HG03135 (cell line): ENCODE data around the gene EXOSC10.
A peak's percentile ranks its signal among the peaks of the same experiment; 100 is the strongest.
"Not testable (repeated sequence)": the region's sequence is repeated elsewhere in the genome, so short reads cannot be mapped to it uniquely, and the experiment has no call there.

Experiments
- ATAC-seq: cut with Tn5 transposase; IDR thresholded peaks from one replicate; pipeline ENCODE4 v1.9.1; 2021; ENCODE audit warnings: mild to moderate bottlenecking, moderate library complexity; ENCODE audit not compliant: unreplicated experiment

Gene EXOSC10

DNA sequence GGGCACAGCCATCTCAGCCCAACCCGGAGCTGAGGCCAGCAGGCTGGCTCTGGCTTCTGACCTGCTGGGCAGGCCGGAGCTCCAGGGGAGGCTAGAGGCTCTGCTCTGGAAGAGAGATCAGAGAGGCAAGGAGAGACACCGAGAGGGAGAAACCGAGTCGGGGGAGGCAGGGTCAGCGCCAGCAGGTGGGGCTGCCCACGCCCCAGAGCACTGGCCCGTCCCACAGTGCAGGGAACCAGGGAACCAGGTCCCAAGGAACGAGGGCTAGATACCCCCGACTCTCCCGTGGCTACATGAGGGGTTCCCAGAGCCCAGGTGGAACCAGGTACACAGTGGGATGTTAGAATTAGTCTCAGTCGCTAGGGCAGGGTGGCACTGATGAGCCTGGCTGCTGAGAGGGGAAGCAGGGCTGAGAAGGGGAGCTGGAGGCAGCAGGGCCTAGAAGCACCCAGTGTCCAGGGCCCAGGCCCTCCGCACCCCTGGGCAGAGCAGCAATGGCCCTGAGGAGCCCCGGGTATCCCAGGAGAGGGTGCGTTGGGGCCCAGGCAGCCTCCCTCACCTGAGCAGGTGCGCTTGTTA is 54.7 kb downstream of the EXOSC10 start:
- ATAC-seq: no peak

DNA sequence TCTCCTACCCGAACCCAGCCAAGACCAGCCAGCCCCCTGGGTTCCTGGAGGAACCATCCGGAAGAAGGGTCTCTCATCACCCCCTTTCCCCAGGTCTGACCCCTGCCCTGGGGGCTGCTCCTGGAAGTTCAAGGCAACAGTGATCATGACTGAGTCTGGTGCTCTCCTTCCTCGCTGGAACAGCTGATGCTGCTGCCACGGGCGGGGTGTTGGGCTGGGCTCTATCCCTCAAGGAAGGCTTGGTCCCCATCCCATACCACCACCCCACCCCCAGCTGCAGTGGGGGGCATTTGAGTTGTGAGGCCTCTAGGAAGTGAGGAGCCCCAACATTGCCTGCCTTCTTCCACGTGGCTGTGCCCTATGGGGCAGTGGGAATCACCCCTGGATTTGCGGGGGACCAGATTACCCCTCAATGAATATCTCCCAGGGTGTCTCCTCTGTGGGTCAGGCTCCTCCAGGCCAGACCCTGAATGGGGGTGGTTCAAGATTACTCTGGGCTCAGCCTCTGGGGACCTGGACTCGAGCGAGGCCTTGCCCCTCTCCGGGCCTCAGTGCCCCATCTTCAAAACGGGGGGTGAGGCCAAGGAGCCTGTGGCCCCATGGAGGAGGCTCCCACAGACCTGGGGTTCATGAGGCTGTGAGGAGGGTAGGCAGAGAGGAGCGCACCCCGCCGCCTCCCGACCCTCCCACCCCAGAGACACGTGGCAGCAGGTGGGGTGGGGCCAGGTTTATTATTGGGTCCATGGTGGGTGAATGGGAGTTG is 55.4 kb downstream of the EXOSC10 start:
- no peak for ATAC-seq

DNA sequence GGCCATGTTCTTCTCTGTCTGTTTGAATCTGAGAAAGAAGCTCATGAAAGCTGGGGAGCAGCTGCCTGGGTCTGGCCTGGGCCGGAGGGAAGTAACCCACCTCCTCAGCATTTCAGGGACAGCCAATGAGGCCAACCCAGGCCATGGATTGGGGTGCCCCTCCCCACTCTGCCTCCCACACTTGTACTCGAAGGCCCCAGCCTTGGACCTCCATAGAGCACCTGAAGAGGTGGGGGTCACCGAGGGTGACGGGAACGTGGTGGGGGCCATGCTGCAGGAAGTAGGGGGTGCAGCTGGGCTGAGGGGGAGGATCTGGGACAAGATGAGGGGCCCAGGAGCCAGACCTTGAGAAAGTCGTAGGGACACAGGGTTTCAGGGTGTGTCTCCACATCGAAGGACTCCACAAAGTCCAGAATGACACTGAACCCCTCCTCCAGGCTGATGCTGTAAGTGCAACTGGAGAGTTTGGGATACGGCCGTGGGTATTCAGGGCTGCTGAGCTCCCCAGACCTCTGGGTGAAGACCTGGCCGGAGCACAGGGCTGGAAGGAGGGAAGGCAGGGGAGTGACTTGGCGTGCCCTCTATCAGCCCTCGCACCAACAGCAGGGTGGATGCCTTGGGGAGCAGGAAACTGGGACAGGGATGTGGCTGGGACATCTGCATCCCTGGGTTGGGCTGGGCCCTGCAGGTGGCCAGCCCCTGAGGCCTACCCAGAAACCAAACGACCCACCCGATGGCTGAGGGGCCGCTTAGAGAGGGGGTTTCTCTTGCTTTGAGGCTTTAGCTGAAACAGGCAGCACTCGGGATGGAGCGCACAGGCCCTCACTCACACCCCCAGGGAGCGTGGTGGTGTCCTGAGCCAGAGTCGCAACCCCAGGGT is 56.4 kb downstream of the EXOSC10 start:
- no peak for ATAC-seq

DNA sequence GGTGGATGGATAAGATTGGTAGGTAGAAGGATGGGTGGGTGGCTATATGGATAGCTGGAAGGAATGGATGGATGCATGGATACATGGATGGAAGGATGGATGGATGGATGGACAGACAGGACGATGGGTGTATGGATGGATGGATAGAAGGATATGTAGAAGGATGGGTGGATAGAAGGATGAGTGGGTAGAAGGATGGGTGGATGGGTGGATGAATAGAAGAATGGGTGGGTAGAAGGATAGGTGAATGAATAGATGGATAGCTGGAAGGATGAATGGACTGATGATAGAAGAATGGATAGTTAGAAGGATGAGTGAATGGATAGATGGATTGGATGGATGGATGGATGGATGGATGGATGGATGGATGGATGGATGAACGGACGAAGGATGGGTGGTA is 57.6 kb downstream of the EXOSC10 start:
- ATAC-seq: no peak

DNA sequence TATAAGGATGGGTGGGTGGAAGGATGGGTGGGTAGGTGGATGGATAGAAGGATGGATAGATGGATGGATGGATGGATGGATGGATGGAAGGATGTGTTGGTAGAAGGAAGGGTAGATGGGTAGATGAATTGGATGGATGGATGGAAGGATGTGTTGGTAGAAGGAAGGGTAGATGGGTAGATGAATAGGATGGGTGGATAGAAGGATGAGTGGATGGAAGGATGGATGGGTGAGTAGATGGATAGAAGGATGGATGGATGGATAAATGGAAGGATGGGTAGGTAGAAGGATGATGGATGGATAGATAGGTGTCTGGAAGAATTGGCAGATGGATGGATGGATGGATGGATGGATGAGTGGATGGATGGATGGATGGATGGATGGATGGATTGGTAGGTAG is 58.6 kb downstream of the EXOSC10 start:
- no peak for ATAC-seq

DNA sequence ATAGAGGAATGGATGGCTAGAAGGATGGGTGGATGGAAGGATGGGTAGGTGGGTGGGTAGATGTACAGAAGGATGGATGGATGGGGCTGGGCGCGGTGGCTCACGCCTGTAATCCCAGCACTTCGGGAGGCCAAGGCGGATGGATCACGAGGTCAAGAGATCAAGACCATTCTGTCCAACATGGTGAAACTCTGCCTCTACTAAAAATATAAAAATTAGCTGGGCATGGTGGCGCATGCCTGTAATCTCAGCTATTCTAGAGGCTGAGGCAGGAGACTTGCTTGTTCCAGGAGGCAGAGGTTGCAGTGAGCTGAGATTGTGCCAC is 59.6 kb downstream of the EXOSC10 start:
- not testable (repeated sequence) for ATAC-seq

DNA sequence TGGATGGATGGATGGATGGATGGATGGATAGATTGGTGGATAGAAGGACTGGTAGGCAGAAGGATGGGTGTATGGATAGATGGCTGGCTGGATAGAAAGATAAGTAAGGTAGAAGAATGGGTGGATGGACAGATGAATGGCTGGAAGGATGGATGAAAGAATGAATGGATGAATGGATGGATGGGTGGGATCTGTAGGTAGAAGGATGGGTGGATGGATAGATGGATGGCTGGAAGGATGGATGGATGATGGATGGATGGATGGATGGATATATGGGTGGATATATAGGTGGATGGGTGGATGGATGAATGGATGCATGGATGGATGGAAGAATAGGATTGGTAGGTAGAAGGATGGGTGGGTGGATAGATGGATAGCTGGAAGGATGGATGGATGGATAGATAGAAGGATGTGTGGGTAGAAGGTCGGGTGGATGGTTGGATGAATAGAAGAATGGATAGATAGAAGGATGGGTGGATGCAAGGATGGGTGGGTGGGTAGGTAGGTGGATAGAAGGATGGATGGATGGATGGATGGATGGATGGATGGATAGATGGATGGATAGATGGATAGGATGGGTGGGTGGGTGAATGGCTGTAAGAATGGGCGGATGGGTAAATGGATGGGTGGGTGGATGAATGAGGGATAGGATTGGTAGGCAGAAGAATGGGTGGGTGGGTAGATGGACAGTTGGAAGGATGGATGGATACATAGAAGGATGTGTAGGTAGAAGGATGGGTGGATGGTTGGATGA is 60.1 kb downstream of the EXOSC10 start:
- no peak for ATAC-seq

DNA sequence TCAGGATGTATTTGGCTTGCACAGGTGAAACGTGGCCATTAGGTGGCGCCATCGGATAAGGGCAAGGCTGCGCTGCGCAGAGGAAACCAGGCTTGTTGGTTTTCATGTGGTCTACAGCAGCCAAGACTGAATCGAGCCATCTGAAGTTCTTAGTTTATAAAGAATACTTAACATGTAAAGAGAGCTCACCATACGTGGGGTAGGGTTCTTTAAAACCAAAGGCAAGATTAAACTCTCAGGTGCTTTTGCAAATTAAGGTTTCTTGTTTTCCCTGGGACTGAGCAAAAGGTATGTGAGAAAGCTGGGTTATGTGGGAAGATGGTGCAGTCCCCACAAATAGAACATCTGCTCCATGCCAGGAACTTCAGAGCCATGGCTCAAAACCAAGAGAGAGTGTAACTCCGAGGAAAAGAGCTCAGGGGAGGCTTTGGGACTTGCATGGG is 61.9 kb downstream of the EXOSC10 start:
- ATAC-seq: peak; percentile 69

DNA sequence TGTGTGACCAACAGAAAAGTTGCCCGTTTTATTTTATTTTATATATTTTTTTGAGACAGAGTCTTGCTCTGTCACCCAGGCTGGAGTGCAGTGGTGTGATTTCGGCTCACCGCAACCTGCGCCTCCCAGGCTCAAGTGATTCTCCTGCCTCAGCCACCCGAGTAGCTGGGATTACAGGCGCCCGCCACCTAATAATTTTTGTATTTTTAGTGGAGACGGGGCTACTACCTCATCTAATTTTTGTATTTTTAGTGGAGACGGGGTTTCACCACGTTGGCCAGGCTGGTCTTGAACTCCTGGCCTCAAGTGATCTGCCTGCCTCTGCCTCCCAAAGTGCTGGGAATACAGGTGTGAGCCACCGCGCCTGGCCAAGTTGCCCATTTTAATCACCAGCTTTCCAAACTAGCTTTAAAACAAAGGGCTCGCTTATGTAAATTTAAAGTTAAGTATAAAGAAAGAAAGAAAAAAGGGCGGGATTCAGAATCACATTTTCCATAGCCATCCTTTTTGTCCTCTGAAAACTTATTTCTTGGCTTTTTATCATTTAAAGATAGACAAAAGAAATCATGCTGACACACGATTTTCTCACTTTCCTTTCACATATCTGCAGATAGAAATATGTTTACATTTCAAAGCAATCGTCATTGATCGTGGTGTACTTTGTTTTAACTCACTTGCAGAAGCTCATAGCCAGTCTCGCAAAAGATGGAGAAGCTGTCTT is 62.5 kb downstream of the EXOSC10 start:
- ATAC-seq: not testable (repeated sequence)

DNA sequence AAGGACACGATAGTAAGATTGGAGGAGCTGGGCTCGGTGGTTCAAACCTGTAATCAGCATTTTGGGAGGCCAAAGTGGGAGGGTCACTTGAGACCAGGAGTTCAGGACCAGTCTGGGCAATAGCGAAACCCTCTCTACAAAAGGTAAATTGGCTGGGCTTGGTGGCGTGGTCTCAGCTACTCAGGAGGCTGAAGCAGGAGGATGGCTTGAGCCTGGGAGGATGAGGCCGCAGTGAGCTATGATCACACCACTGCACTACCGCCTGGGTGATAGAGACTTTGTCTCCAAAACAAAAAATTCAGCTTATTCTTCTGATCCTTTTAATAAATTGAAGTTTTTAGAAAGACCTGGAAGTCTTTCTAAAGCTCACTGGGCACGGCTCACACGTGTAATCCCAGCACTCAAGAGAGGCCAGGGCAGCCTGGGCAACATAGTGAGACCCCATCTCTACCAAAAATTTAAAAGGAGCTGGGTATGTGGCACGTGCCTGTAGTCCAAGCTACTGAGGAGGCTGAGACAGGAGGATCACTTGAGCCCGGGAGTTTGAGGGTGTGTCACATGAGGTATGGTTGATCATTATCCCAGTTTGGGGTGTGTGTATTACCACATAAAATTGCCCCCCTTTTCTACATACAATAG is 67.9 kb downstream of the EXOSC10 start:
- ATAC-seq: no peak

DNA sequence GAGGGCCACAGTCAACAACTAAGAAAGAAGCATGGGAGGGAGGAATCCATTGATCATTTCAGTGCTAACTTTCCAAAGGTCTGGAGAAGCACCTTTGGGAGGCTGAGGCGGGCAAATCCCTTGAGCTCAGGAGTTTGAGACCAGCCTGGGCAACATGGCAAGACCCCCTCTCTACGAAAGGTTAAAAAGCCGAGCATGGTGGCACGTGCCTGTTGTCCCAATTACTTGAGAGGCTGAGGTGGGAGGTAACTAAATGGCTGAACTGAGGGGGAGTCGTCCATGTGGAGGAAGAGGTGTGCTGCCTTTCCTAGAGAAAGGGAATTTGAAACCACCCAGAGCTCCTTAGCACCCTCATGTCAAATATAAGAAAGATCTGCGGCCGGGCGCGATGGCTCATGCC is 68.8 kb downstream of the EXOSC10 start:
- ATAC-seq: no peak

DNA sequence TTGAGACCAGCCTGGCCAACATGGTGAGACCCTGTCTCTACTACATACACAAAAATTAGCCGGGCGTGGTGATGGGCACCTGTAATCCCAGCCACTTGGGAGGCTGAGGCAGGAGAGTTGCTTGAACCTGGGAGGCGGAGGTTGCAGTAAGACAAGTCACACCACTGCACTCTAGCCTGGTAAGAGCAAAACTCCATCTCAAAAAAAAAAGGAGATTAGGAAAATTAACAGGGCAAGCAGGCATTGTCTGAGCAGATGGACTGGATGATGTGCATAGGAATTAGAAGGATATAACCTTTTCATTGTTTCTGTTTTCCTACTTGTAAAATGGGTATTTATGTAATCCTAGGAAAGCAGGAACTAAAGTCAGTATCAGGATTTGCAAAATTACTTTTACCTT is 71.7 kb downstream of the EXOSC10 start:
- ATAC-seq: no peak

DNA sequence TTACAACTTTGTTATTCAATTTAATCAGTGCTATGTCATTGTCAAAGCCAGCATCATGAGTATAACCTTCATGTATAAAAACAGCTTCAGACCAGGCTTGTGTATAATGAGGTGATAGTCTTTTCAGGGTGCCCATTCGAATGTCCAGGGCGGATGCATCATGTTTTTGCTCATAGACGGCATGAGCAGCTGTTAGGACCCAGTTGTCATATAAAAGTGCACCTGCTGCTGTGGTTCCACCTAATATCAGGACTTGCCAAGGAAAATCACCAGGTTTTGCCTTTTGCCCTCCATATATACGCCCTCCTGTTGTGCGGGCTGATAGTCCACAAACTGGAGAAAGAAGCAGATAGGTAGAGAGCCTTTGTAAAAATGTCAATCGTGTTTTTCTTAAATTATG is 72.4 kb downstream of the EXOSC10 start:
- ATAC-seq: no peak

DNA sequence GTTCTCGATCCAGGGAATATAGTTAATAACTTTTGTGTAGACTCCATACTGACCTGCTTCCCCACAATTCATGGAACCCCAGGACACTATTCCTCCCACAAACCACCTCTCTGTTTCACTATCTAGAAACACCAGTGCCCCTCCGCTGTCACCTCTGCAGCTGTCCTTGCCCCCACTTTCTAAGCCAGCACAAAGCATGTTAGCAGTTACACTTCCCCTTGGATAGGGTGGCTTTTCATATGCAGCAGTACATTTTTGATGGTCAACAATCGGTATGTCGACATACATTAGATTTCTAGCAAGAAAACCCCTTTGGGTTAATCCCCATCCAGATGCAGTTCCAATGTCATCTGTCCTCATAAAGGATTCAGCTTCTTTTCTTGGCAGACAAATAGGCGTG is 72.8 kb downstream of the EXOSC10 start:
- ATAC-seq: no peak

DNA sequence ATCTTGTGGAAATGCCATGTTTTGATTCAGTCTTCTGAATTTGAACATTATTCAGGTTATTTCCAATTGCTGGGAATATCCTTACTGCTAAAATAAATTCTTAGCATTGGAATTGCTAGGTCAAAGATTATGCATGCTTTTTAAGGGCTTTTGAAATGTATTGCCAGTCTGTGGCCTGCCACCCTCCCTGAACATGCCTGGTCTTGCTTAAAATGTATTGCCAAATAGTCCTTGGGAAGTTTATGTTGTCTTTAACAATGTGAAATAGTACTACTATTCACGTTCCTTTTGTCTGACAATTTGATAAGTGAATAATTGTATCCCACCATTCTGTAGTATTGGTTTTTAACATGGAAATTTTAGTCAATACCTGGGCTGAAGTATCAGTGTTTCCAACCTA is 73.6 kb downstream of the EXOSC10 start:
- no peak for ATAC-seq

DNA sequence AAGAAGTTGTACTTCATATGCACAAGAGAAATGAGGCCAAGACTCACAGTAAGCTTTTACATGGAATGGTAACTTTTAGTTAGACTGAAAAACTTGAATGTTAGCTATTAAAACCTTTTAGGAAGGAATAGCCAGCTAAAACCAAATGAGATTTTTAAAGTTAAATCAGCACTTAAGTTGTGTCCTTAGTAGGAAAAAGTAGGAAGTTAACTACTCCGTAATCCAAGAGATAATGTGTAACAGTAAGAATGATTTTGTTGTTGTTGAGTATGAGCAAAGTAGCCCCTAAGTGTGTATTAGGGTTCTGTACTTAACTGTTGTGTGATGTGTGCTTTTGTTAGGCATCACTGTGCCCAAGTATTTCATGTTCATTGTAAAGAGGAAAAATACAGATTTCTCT is 74.1 kb downstream of the EXOSC10 start:
- ATAC-seq: no peak

DNA sequence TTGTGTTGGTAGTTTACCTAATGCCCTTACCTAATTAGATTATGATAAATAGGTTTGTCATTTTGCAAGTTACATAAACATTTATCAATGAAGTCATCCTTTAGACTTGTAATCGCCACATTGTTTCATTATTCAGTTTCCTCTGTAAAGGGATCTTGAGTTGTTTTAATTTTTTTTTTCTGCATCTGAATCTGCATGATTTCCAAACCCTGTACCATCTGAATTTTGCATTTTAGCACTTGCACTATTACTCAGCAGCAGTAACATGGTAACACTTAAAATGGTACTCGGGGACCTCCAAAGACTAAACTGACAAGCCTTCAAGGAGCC is 74.8 kb downstream of the EXOSC10 start:
- no peak for ATAC-seq

DNA sequence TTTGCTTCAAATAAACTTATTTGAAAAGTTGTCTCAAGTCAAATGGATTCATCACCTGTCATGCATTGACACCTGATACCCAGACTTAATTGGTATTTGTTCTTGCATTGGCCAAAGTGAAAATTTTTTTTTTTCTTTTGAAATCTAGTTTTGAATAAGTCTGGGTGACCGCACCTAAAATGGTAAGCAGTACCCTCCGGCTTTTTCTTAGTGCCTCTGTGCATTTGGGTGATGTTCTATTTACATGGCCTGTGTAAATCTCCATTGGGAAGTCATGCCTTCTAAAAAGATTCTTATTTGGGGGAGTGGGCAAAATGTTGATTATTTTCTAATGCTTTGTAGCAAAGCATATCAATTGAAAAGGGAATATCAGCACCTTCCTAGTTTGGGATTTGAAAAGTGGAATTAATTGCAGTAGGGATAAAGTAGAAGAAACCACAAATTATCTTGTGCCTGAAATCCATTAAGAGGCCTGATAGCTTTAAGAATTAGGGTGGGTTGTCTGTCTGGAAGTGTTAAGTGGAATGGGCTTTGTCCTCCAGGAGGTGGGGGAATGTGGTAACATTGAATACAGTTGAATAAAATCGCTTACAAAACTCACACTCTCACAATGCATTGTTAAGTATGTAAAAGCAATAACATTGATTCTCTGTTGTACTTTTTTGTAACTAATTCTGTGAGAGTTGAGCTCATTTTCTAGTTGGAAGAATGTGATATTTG is 75.4 kb downstream of the EXOSC10 start:
- ATAC-seq: no peak

DNA sequence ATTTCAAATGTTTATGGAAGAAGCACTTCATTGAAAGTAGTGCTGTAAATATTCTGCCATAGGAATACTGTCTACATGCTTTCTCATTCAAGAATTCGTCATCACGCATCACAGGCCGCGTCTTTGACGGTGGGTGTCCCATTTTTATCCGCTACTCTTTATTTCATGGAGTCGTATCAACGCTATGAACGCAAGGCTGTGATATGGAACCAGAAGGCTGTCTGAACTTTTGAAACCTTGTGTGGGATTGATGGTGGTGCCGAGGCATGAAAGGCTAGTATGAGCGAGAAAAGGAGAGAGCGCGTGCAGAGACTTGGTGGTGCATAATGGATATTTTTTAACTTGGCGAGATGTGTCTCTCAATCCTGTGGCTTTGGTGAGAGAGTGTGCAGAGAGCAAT is 76.5 kb downstream of the EXOSC10 start:
- ATAC-seq: no peak

DNA sequence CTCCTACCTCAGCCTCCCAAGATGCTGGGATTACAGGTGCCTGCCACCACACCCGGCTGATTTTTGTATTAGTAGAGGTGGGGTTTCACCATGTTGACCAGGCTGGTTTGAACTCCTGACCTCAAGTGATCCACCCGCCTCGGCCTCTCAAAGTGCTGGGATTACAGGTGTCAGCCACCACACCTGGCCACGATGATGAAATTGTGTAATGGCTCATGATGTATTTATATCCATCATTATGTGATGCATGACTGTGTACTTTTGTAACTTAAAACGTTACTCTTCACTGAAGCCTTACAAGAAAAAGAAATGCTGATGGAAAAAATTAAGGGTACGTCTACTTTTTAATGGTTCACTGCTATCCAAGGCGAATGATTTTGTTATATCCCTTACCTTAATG is 79.7 kb downstream of the EXOSC10 start:
- ATAC-seq: no peak
